GM12878 (cell line): ENCODE results near the gene MAST3. TPM values are rescaled to one million over a fixed set of nuclear protein-coding genes. Genes with fewer than 3 reads are reported as not detected.

Experiments
- ATAC-seq: fragments of 200-7000 bp; cut with Tn5 transposase; 3 replicates; pipeline ENCODE4 v1.9.1; 2020; ENCODE audit warnings: mild to moderate bottlenecking, moderate library complexity
- BruUV-seq: library from RNA; stranded (reverse); fragments of 400-500 nt; replicated peaks from 2 replicates; lab custom pipeline; 2021; lab: Mats Ljungman, UMichigan
- CTCF ChIA-PET: fragments of 300-600 bp; sonication (Branson Sonifier 250); formaldehyde crosslinking; extraction: SDS; loops from one replicate; lab custom pipeline; 2021; ENCODE audit warnings: inconsistent platforms; lab: Yijun Ruan, JAX
- POLR2A ChIA-PET: fragments of 350-600 bp; formaldehyde crosslinking; extraction: SDS; loops from one replicate; lab custom pipeline; 2021; ENCODE audit warnings: inconsistent platforms; lab: Charles Lee
- RAD21 ChIA-PET: fragments of 300-600 bp; sonication (Branson Sonifier 250); formaldehyde crosslinking; loops from one replicate; lab custom pipeline; 2023; ENCODE audit warnings: antibody characterized with exemption; ENCODE audit not compliant: unreplicated experiment; lab: Charles Lee
- SMC1A ChIA-PET: fragments of 300-600 bp; sonication (Branson Sonifier 250); formaldehyde crosslinking; loops from one replicate; lab custom pipeline; 2023; ENCODE audit not compliant: unreplicated experiment, uncharacterized antibody; lab: Charles Lee
- DNase-seq: peaks from one replicate; pipeline ENCODE4 v3.0.0-alpha.2; 2011; ENCODE audit warnings: low read depth, low spot score
- FAIRE-seq: peaks from 3 replicates; lab custom pipeline; 2011; peaks lifted over from hg19 to GRCh38; lab: Jason Lieb, UNC
- H2AFZ ChIP-seq: 2 replicates; pipeline ENCODE4 v1.6.0; 2011; ENCODE audit warnings: low read depth, low read length, control low read depth; ENCODE audit not compliant: control insufficient read depth
- H3K27ac ChIP-seq: 2 replicates; pipeline ENCODE4 v1.5.1; 2011; ENCODE audit warnings: control low read depth; ENCODE audit not compliant: control insufficient read depth, insufficient read depth
- H3K27me3 ChIP-seq, 2 experiments: replicated peaks in 1 of 2; 2 replicates each; pipeline versions ENCODE4 v1.6.0 to v1.6.1; 2011; ENCODE audit warnings: low read length in 1 of 2; ENCODE audit not compliant: control insufficient read depth in 2 of 2, insufficient read depth in 2 of 2
- H3K36me3 ChIP-seq, 2 experiments: 2 replicates each; pipeline ENCODE4 v1.5.1; 2011; ENCODE audit warnings: low read length in 1 of 2; ENCODE audit not compliant: control insufficient read depth in 2 of 2, insufficient read depth in 2 of 2
- H3K4me1 ChIP-seq: 2 replicates; pipeline ENCODE4 v1.6.1; 2011; ENCODE audit warnings: mild to moderate bottlenecking, low read length, moderate library complexity, mixed read lengths; ENCODE audit not compliant: control insufficient read depth, insufficient read depth
- H3K4me2 ChIP-seq: 2 replicates; pipeline ENCODE4 v1.6.0; 2011; ENCODE audit warnings: control low read depth; ENCODE audit not compliant: control insufficient read depth, insufficient read depth
- H3K4me3 ChIP-seq: fragments of 200-600 bp; sonication (generic); 2 replicates; pipeline ENCODE4 v1.5.1; 2016
- H3K79me2 ChIP-seq: 2 replicates; pipeline ENCODE4 v1.6.0; 2011; ENCODE audit warnings: low read length; ENCODE audit not compliant: control insufficient read depth, insufficient read depth
- H3K9ac ChIP-seq: 2 replicates; pipeline ENCODE4 v1.8.0; 2011; ENCODE audit warnings: low read length, control low read depth, mixed read lengths; ENCODE audit not compliant: control insufficient read depth, insufficient read depth
- H3K9me3 ChIP-seq: replicated peaks from 3 replicates; pipeline ENCODE4 v1.5.1; 2011; ENCODE audit warnings: mild to moderate bottlenecking, low read length; ENCODE audit not compliant: control insufficient read depth, insufficient read depth
- H4K20me1 ChIP-seq: 2 replicates; pipeline ENCODE4 v1.6.0; 2011; ENCODE audit not compliant: control insufficient read depth, insufficient read depth
- EED ChIP-seq: sonication (generic); IDR thresholded peaks from 2 replicates; pipeline ENCODE4 v1.6.1; 2016; ENCODE audit warnings: antibody characterized with exemption, low read depth
- FOXK2 ChIP-seq: fragments of 450-650 bp; IDR thresholded peaks from 2 replicates; pipeline ENCODE4 v1.6.1; 2017; ENCODE audit warnings: mild to moderate bottlenecking, moderate library complexity
- GABPA ChIP-seq: IDR thresholded peaks from 2 replicates; pipeline ENCODE4 v1.6.1; 2014; ENCODE audit warnings: antibody characterized with exemption, low read depth, mild to moderate bottlenecking, inconsistent platforms
- NFYA ChIP-seq: IDR thresholded peaks from 2 replicates; pipeline ENCODE4 v1.6.1; 2011; ENCODE audit warnings: low read depth, mild to moderate bottlenecking, low read length, improper control_type of control experiment, borderline replicate concordance
- SIX5 ChIP-seq: IDR thresholded peaks from 2 replicates; pipeline ENCODE4 v1.6.1; 2011; ENCODE audit warnings: mild to moderate bottlenecking, low read depth, low read length, moderate library complexity; ENCODE audit not compliant: severe bottlenecking
- TAF1 ChIP-seq: IDR thresholded peaks from 2 replicates; pipeline ENCODE4 v1.6.1; 2011; ENCODE audit warnings: mild to moderate bottlenecking, low read depth, low read length, borderline replicate concordance
- TBL1XR1 ChIP-seq: IDR thresholded peaks from 2 replicates; pipeline ENCODE4 v1.6.1; 2012; ENCODE audit warnings: low read depth, low read length, improper control_type of control experiment
- TCF7 ChIP-seq: IDR thresholded peaks from 2 replicates; pipeline ENCODE4 v1.6.1; 2014; ENCODE audit warnings: antibody characterized with exemption, borderline replicate concordance
- YY1 ChIP-seq: IDR thresholded peaks from 2 replicates; pipeline ENCODE4 v1.6.1; 2011; ENCODE audit warnings: low read depth, mild to moderate bottlenecking, low read length
- ZZZ3 ChIP-seq: IDR thresholded peaks from 2 replicates; pipeline ENCODE4 v1.6.1; 2011; ENCODE audit warnings: low read depth; ENCODE audit not compliant: control insufficient read depth, insufficient read length
- WGBS: methylation state at CpG from one replicate; pipeline ENCODE4 v1.1.6; 2016; ENCODE audit warnings: low lambda C conversion rate; ENCODE audit not compliant: insufficient replicate concordance, insufficient coverage; ENCODE audit errors: missing lambda C conversion rate; 5-methylcytosine and 5-hydroxymethylcytosine counted together
- in situ Hi-C: fragments of 300-500 bp; cut with MboI; formaldehyde crosslinking; loops from 9 replicates; pipeline ENCODE4 v1.14.3; 2018; ENCODE audit warnings: mixed read lengths
- intact Hi-C: fragments of 100-400 bp; cut with micrococcal nuclease; formaldehyde crosslinking; loops from one replicate; pipeline ENCODE4 v1.14.2; 2022; ENCODE audit not compliant: unreplicated experiment
- polyA plus RNA-seq, 11 experiments: library from polyadenylated mRNA; depleted of rRNA in 4 of 11; unstranded in 6 of 11; stranded (reverse) in 5 of 11; fragments of >200 nt; fragmentation: Nextera tagmentation in 4 of 11; fragmentation: Illumina TruSeq in 1 of 11; extraction: Ambion mirVana in 4 of 11; extraction: Trizol in 1 of 11; gene quantifications; 1 replicate in 1 of 11; 2 replicates in 10 of 11; pipeline versions ENCODE4 v1.2.1 to v1.2.3, GENCODE V29; 2011 to 2016; ENCODE audit warnings: inconsistent platforms in 2 of 11, missing spikeins in 2 of 11, low read depth in 1 of 11
- total RNA-seq, 4 experiments: library from RNA; depleted of rRNA in 3 of 4; stranded (reverse); fragments of >200 nt in 3 of 4; fragmentation: Illumina TruSeq in 1 of 4; extraction: Trizol in 1 of 4; gene quantifications; 2 replicates each; pipeline versions ENCODE4 v1.2.1 to v1.2.3, GENCODE V29; 2013 to 2021
- TF ChIP-seq, protein P1 (sequence below): IDR thresholded peaks from 2 replicates; pipeline ENCODE4 v1.6.1; 2011; ENCODE audit warnings: borderline replicate concordance, low read depth, mild to moderate bottlenecking, moderate library complexity, low read length; ENCODE audit not compliant: insufficient read depth, poor library complexity, severe bottlenecking

The MAST3 gene
- total and polyA plus RNA-seq, 10 of the 15 experiments (the other 5 are each of a cell fraction or from before 2014, with no cell fraction given): 3.0 to 22.2 (median 7.5) TPM

- intact Hi-C loops: no loop called here
- Histone ChIP-seq H3K9ac (no peak overlapping the region), H3K27ac (0 out of 2 replicates have a peak overlapping the region, but pooled peaks have one; percentile 61), H3K36me3 (peaks cover 19 to 26% of the 10 kb centered on the region in 2 experiments), H4K20me1 (no peaks in the 10 kb centered on the region; the same call in 1 of the 2 replicates), H3K4me3 (no peak overlapping the region), H3K4me2 (no peak overlapping the region; the same call in 1 of the 2 replicates), H3K27me3 (no peaks in the 10 kb centered on the region), H3K79me2 (peaks cover 21% of the 10 kb centered on the region), H2AFZ (no peak overlapping the region), H3K4me1 (peaks cover 24% of the 10 kb centered on the region)
- no peak for ATAC-seq
- no TSS peak for BruUV-seq
- TF ChIP-seq YY1 (no peak), TBL1XR1 (no peak), FOXK2 (no peak), NFYA (no peak), GABPA (no peak), TAF1 (no peak), ZZZ3 (no peak), SIX5 (no peak), EED (no peak), TCF7 (no peak)
- TF ChIP-seq, protein P1, sequence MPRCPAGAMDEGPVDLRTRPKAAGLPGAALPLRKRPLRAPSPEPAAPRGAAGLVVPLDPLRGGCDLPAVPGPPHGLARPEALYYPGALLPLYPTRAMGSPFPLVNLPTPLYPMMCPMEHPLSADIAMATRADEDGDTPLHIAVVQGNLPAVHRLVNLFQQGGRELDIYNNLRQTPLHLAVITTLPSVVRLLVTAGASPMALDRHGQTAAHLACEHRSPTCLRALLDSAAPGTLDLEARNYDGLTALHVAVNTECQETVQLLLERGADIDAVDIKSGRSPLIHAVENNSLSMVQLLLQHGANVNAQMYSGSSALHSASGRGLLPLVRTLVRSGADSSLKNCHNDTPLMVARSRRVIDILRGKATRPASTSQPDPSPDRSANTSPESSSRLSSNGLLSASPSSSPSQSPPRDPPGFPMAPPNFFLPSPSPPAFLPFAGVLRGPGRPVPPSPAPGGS: no peak
- TF ChIP-seq, all 136 proteins: peak for 0
- no peaks in the 10 kb centered on the region for H3K9me3 ChIP-seq
- RAD21 ChIA-PET: no interaction called here
- SMC1A ChIA-PET: interaction anchor here (1.3 kb wide), 1 partner anchor 64 kb away, joined by 3 read pairs; no protein-coding TSS in a partner anchor
- 9% methylated on average over 1 of the region's 1 CpG for WGBS
- FAIRE-seq (no peak), DNase-seq (no peak)
- POLR2A ChIA-PET: interaction anchor here (0.6 to 1.1 kb wide), 4 partner anchors 31 to 273 kb away, joined by 3 to 4 read pairs (median 3); no protein-coding TSS in a partner anchor
- CTCF ChIA-PET: interaction anchor here (2.1 to 2.6 kb wide), 2 partner anchors 32 to 57 kb away, joined by 6 to 9 read pairs; partner anchors contain the start of gene PIK3R2
- in situ Hi-C loops: no loop called here
These were observed 22.5 kb downstream of the MAST3 start for GRCh38 chr19:18120127-18120526.
